ENCODE data around the gene GRAMD2B. TPM values are rescaled to one million over a fixed set of nuclear protein-coding genes. Genes with fewer than 3 reads are reported as not detected.

Gene GRAMD2B
- total and polyA plus RNA-seq, 2 of the 8 experiments (the other 6 are each of a cell fraction or from before 2014, with no cell fraction given): 6.4 to 9.4 TPM

DNA sequence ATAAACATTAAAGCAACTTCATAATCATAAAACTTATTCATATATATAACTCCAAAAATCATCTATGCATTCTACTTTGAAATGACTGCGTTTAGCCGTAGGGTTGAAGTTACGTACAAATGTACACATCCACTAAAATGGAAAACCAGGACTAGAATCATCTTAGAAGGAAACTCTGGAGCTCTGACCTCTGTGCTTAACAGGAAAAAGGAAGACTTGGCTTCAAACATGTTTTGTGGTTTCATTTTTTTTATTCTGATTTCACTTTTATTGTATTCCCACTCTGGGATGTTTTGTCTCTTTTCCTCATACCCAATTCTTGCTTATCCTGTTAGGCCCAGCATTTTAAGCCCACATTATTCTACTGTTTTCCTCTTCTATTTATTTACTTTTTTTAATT, 44.9 kb downstream of the GRAMD2B start (continued):
- TF ChIP-seq, protein P1, sequence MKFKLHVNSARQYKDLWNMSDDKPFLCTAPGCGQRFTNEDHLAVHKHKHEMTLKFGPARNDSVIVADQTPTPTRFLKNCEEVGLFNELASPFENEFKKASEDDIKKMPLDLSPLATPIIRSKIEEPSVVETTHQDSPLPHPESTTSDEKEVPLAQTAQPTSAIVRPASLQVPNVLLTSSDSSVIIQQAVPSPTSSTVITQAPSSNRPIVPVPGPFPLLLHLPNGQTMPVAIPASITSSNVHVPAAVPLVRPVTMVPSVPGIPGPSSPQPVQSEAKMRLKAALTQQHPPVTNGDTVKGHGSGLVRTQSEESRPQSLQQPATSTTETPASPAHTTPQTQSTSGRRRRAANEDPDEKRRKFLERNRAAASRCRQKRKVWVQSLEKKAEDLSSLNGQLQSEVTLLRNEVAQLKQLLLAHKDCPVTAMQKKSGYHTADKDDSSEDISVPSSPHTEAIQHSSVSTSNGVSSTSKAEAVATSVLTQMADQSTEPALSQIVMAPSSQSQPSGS (IDR thresholded peaks at IDR 0.05; ENCODE audit: low read length): no peak
- TF ChIP-seq TCF12 (IDR thresholded peaks at IDR 0.05; ENCODE audit: low read depth, low read length) (no peak), TAF1 (IDR thresholded peaks at IDR 0.05; ENCODE audit: low read depth, low read length) (no peak), SP1 (IDR thresholded peaks at IDR 0.05; ENCODE audit: low read depth, low read length) (no peak), POU5F1 (IDR thresholded peaks at IDR 0.05; ENCODE audit: low read depth, low read length) (no peak), KDM5A (IDR thresholded peaks at IDR 0.05; ENCODE audit: low read length) (no peak)

Data from H1 (cell line).